HepG2 (cell line): Measurements from ENCODE around the gene DYTN. TPM values are rescaled to one million over a fixed set of nuclear protein-coding genes. Genes with fewer than 3 reads are reported as not detected.

Source experiments
- CEBPG ChIP-seq: IDR thresholded peaks from 2 replicates; pipeline ENCODE4 v1.6.1; 2016
- GZF1 ChIP-seq: sonication (generic); formaldehyde crosslinking; IDR thresholded peaks from 2 replicates; pipeline ENCODE4 v1.5.1; 2020; ENCODE audit warnings: mild to moderate bottlenecking, missing genetic modification reagents
- HHEX ChIP-seq: IDR thresholded peaks from 2 replicates; pipeline ENCODE4 v1.6.1; 2016; ENCODE audit warnings: control low read depth
- HNF1A ChIP-seq, 2 experiments: sonication (generic) in 1 of 2; formaldehyde crosslinking in 1 of 2; IDR thresholded peaks; 2 replicates each; pipeline versions ENCODE4 v1.4.0 to v1.6.1; 2016 to 2020; ENCODE audit warnings: borderline replicate concordance in 1 of 2, low read depth in 1 of 2, mild to moderate bottlenecking in 1 of 2, missing genetic modification reagents in 1 of 2
- KDM4B ChIP-seq: sonication (generic); formaldehyde crosslinking; IDR thresholded peaks from 2 replicates; pipeline ENCODE4 v1.4.0; 2020; ENCODE audit warnings: missing genetic modification reagents
- MXI1 ChIP-seq: IDR thresholded peaks from 3 replicates; pipeline ENCODE4 v1.6.1; 2012; ENCODE audit warnings: low read depth, low read length, inconsistent platforms, borderline replicate concordance
- NFKBIZ ChIP-seq: IDR thresholded peaks from 2 replicates; pipeline ENCODE4 v1.6.1; 2018; ENCODE audit warnings: missing genetic modification reagents, missing compliant biosample characterization
- SALL2 ChIP-seq: sonication (generic); formaldehyde crosslinking; IDR thresholded peaks from 2 replicates; pipeline ENCODE4 v1.8.1; 2023; ENCODE audit warnings: mild to moderate bottlenecking, missing genetic modification reagents, inconsistent platforms
- SMAD3 ChIP-seq: sonication (generic); formaldehyde crosslinking; IDR thresholded peaks from 2 replicates; pipeline ENCODE4 v1.4.0; 2020; ENCODE audit warnings: missing genetic modification reagents
- ZC3H13 ChIP-seq: sonication (generic); formaldehyde crosslinking; IDR thresholded peaks from 2 replicates; pipeline ENCODE4 v1.8.1; 2023; ENCODE audit warnings: mild to moderate bottlenecking, missing genetic modification reagents, moderate library complexity
- ZNF275 ChIP-seq: sonication (generic); formaldehyde crosslinking; IDR thresholded peaks from 2 replicates; pipeline ENCODE4 v1.8.0; 2022; ENCODE audit warnings: missing genetic modification reagents, mild to moderate bottlenecking, inconsistent platforms, borderline replicate concordance
- ZNF382 ChIP-seq: sonication (generic); formaldehyde crosslinking; IDR thresholded peaks from 2 replicates; pipeline ENCODE4 v1.5.0; 2020; ENCODE audit warnings: missing genetic modification reagents, mild to moderate bottlenecking, borderline replicate concordance
- ZNF570 ChIP-seq: sonication (generic); formaldehyde crosslinking; IDR thresholded peaks from 2 replicates; pipeline ENCODE4 v1.4.0; 2020; ENCODE audit warnings: mild to moderate bottlenecking, missing genetic modification reagents, borderline replicate concordance
- polyA plus RNA-seq, 8 experiments: library from polyadenylated mRNA; depleted of rRNA in 3 of 8; stranded (reverse) in 7 of 8; unstranded in 1 of 8; fragments of >200 nt; fragmentation: Illumina TruSeq in 4 of 8; extraction: Trizol in 4 of 8; gene quantifications; 2 replicates each; pipeline versions ENCODE4 v1.2.1 to v1.2.3, GENCODE V29; 2011 to 2016; ENCODE audit warnings: low read depth in 4 of 8, missing spikeins in 1 of 8, mixed read lengths in 1 of 8; ENCODE audit not compliant: insufficient read depth in 1 of 8
- total RNA-seq, 5 experiments: library from RNA; depleted of rRNA; stranded (reverse); fragments of >200 nt; fragmentation: Illumina TruSeq; extraction: Trizol; gene quantifications; 2 replicates each; pipeline ENCODE4 v1.2.3, GENCODE V29; 2016; ENCODE audit warnings: low read depth in 1 of 5
- TF ChIP-seq, protein P1 (sequence below): sonication (generic); formaldehyde crosslinking; IDR thresholded peaks from 2 replicates; pipeline ENCODE4 v1.5.0; 2020; ENCODE audit warnings: missing genetic modification reagents, mild to moderate bottlenecking, borderline replicate concordance
- TF ChIP-seq, protein P2 (sequence below): fragments of 450-650 bp; IDR thresholded peaks from 2 replicates; pipeline ENCODE4 v1.6.1; 2016
- TF ChIP-seq, protein P3 (sequence below): sonication (generic); formaldehyde crosslinking; IDR thresholded peaks from 2 replicates; pipeline ENCODE4 v1.5.0; 2020; ENCODE audit warnings: missing genetic modification reagents, mild to moderate bottlenecking, borderline replicate concordance

DYTN gene
- total and polyA plus RNA-seq, 2 of the 13 experiments (the other 11 are each of a cell fraction or from before 2014, with no cell fraction given) = not detected

GRCh38 chr2:206693399-206694137 is 24.6 kb downstream of the DYTN start (continued):
- TF ChIP-seq ZNF570 (no peak), ZNF382 (no peak), HNF1A (IDR thresholded peaks at IDR 0.05; ENCODE audit: low read depth) (no peak), HNF1A (CRISPR knock-in tag; IDR thresholded peaks at IDR 0.05; ENCODE audit: borderline replicate concordance) (no peak), SALL2 (CRISPR knock-in tag) (no peak), GZF1 (CRISPR knock-in tag) (no peak), KDM4B (CRISPR knock-in tag) (no peak), NFKBIZ (CRISPR knock-in tag) (no peak), ZNF275 (CRISPR knock-in tag) (no peak), HHEX (no peak), ZC3H13 (CRISPR knock-in tag) (no peak), SMAD3 (CRISPR knock-in tag) (0 out of 2 replicates have a peak, but pooled peaks have one; percentile 37), MXI1 (no peak), CEBPG (CRISPR knock-in tag) (no peak)
- TF ChIP-seq, protein P1, sequence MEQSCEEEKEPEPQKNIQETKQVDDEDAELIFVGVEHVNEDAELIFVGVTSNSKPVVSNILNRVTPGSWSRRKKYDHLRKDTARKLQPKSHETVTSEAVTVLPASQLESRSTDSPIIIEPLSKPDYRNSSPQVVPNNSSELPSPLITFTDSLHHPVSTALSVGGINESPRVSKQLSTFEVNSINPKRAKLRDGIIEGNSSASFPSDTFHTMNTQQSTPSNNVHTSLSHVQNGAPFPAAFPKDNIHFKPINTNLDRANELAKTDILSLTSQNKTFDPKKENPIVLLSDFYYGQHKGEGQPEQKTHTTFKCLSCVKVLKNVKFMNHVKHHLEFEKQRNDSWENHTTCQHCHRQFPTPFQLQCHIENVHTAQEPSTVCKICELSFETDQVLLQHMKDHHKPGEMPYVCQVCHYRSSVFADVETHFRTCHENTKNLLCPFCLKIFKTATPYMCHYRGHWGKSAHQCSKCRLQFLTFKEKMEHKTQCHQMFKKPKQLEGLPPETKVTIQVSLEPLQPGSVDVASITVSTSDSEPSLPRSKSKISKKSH (CRISPR knock-in tag) = no peak
- TF ChIP-seq, protein P2, sequence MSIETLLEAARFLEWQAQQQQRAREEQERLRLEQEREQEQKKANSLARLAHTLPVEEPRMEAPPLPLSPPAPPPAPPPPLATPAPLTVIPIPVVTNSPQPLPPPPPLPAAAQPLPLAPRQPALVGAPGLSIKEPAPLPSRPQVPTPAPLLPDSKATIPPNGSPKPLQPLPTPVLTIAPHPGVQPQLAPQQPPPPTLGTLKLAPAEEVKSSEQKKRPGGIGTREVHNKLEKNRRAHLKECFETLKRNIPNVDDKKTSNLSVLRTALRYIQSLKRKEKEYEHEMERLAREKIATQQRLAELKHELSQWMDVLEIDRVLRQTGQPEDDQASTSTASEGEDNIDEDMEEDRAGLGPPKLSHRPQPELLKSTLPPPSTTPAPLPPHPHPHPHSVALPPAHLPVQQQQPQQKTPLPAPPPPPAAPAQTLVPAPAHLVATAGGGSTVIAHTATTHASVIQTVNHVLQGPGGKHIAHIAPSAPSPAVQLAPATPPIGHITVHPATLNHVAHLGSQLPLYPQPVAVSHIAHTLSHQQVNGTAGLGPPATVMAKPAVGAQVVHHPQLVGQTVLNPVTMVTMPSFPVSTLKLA = no peak
- TF ChIP-seq, protein P3, sequence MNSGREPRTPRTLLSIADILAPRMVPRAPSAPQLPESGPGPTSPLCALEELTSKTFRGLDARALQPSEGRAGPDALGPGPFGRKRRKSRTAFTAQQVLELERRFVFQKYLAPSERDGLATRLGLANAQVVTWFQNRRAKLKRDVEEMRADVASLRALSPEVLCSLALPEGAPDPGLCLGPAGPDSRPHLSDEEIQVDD (CRISPR knock-in tag) = no peak
